GM12872 (cell line): ENCODE measurements around the gene EFNA2.

ENCODE experiments used
- CTCF ChIP-seq: IDR thresholded peaks from 3 replicates; pipeline ENCODE4 v1.5.1; 2011; ENCODE audit warnings: low read depth, mild to moderate bottlenecking, low read length, moderate library complexity; ENCODE audit not compliant: insufficient read depth

The EFNA2 gene

DNA sequence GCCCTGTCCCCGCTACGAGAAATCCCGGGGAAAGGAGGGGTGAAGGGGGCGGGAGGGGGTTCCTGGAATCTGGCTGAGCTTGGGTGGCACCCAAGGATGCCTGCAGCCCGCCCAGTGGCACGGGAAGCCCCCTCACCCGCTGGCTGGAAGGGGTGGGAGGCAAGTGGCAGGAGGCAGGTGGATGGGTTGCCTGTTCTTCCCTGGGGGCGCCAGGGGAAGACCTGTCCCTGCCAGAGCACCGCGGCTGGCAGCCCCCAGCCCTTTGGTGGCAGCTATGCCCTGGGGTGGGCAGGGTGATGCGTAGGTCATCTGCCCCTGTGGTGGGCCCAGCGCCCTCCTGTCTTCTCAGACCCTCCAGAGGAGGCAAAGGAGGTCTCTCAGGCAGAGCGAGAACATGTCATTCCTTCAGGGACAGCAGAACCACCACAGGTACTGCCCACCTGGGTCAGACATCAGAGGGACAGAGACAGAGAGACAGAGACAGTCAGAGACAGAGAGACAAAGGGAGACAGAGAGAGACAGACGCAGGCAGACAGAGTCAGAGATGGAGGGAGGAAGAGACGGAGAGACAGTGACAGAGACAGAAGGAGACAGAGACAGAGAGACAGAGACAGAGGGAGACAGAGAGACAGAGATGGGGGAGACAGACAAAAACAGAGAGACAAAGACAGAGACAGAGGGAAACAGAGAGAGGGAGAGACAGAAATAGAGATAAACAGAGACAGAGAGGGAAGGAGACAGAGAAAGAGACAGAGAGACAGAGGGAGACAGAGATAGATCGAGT is 36.7 kb downstream of the EFNA2 start:
- no peak for TF ChIP-seq CTCF

DNA sequence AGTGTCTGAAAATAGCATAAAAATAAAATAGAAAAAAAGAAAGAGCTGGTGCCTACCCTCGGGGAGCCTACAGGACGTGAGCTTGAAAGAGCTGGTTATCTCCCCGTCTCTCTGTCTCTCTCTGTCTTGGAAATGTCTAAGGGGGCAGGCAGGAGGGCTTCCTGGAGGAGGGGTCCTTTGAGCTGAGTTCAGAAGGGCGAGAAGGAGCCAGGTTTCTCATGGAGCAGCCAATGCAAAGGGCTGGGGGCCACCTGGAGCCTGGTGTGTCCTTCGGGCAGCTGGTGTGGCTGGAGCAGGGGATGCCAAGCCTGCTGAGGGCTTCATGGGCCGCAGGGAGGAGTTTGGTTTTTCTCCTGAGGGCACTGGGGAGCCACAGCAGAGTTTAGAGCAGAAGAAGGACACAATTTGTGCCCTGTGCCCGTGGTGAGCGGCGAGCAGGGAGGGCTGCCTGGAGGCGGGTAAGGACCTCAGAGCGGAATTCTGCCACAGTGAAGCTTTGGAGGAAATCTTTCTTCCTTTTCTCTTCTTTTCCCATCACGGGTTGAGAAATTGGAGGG is 38.7 kb downstream of the EFNA2 start:
- TF ChIP-seq CTCF = no peak

DNA sequence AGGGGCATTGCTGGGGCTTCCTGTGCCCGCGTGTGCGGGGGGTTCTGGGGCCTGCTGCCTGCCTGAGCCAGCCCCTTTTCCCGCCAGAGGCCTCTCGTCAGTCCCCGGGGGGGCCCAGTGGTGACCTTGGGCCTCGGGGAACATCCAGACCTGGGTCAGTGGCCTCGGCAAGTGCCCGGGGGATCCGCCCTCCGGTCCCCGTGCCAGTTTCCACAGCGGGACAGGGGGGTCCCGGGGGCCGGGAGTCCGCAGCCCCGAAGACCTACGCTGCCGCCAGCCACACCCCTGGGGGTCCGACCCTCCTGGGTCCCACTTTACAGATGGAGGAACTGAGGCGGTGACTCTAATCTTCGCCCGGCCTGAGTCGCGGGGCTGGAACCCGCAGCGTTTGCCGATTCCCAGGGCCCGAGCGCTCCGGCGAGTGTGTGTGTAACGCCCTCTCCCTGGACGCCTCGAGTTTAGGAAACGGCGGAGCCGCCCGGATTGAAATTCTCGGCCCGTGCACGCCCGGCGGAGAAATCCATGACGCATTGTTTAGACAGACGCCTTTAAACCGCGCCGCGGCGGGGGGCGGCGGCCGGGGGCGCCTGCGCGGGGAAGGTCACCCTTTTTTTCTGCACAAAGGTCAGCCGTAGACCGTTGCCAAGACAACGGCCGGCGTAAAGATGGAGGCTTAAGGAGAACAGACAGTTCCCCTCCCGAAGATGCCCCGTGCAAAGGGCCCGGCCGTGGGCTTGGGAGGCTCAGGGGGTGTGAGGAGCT is 39.3 kb downstream of the EFNA2 start:
- no peak for TF ChIP-seq CTCF

DNA sequence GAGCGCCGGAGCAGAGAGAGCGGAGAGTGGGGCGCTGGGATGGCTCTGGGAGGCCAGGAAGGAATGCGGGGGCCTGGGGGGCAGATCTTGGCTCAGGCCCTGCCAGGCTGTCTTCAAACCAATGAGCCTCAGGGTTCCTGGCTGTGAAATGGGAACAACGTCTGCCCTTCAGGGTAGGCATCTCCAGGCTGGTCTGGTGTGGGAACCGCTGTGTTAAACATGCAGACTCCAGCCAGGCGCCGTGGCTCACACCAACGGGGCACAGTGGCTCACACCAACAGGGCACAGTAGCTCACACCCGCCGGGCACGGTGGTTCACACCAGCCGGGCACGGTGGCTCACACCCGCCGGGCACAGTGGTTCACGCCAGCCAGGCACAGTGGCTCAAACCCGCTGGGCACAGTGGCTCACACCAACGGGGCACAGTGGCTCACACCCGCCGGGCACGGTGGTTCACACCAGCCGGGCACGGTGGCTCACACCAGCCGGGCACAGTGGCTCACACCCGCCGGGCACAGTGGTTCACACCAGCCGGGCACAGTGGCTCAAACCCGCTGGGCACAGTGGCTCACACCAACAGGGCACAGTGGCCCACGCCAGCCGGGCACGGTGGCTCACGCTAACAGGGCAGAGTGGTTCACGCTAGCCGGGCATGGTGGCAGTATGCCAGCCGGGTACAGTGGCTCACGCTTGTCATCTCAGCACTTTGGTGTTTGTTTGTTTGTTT is 40.1 kb downstream of the EFNA2 start:
- no peak for TF ChIP-seq CTCF

DNA sequence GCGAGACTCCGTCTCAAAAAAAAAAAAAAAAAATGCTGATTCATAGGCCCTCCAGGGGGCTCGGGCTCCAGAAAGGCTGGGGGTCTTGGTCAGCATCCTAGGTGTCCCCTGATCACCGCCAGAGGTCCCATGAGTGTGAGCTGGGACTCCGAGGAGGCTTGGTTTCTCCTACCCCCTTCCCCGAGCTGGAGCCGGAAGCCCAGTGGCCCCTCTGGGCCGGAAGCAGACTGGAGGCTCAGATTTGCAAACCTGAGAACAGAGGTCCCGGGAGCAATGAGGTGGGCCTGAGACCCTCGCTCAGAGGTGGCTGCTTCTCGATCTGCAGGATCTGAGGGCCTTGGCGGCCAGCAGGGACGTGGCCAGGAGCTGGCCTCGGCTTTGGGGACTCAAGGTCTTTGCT is 41.5 kb downstream of the EFNA2 start:
- no peak for TF ChIP-seq CTCF

DNA sequence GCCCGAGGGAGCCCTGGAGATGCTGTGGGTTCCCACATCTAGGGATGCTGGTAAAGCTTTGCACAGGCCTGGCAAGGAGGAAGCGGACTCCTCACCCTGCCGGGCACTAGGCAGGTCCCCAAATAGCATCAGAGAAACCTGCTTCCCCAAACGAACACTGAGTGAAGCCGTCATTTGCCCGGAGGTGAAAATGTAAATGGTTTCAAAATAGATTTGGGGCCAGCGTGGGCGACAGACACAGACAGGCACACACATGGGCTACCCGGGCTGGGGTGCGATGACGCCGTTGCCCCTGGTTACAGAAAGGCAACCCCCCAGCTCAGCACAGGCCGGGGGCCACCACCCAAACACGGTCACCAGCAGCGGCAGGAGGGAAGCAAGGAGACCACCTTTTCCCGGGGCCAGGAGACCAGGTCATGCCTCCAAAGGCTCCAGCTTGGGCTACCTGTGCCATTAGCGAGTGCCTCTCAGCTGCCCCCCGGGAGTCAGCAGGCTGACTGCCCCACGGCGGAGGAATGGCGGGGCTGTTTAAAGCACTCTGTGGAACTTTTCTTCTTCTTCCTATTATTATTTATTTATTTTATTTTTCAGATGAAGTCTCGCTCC is 50.5 kb downstream of the EFNA2 start:
- no peak for TF ChIP-seq CTCF
